Right hindlimb (tissue), 1 donor: ENCODE data around the gene PET100.

ENCODE experiments used
- DNase-seq: peaks from one replicate; pipeline ENCODE4 v3.0.0-alpha.2; 2018

PET100 gene

GRCh38 chr19:7654401-7654800, 24.8 kb downstream of the PET100 start:
- DNase-seq = no peak

- DNase-seq = no peak
These were observed 26.0 kb downstream of the PET100 start for GRCh38 chr19:7655581-7655980.

- no peak for DNase-seq
These were observed 27.6 kb downstream of the PET100 start for GRCh38 chr19:7657131-7657751.

GRCh38 chr19:7658219-7658686, 28.7 kb downstream of the PET100 start:
- no peak for DNase-seq

GRCh38 chr19:7661744-7662538, 32.3 kb downstream of the PET100 start:
- DNase-seq = no peak

GRCh38 chr19:7662657-7663056, 33.1 kb downstream of the PET100 start:
- no peak for DNase-seq

- DNase-seq = no peak
These were observed 34.1 kb downstream of the PET100 start for GRCh38 chr19:7663706-7664105.

- DNase-seq = peak; percentile 60
These were observed 35.5 kb downstream of the PET100 start for GRCh38 chr19:7665076-7665475.

- no peak for DNase-seq
These were observed 39.2 kb downstream of the PET100 start, which contains the start of gene RETN for GRCh38 chr19:7668842-7669241. TSS of gene RETN (plus strand) at chr19:7669049. CDS start at chr19:7669327, 278 bp downstream.

- DNase-seq = no peak
These were observed 40.0 kb downstream of the PET100 start for GRCh38 chr19:7669641-7670040.

GRCh38 chr19:7670150-7670783, 40.7 kb downstream of the PET100 start:
- DNase-seq = no peak

GRCh38 chr19:7670790-7671189, 41.2 kb downstream of the PET100 start:
- no peak for DNase-seq

GRCh38 chr19:7672522-7672921, 42.9 kb downstream of the PET100 start:
- no peak for DNase-seq

GRCh38 chr19:7674010-7675005, 44.7 kb downstream of the PET100 start:
- DNase-seq = peak; percentile 49

- no peak for DNase-seq
These were observed 46.8 kb downstream of the PET100 start for GRCh38 chr19:7676376-7676775.

- no peak for DNase-seq
These were observed 47.3 kb downstream of the PET100 start, which contains the start of gene MCEMP1 for GRCh38 chr19:7676854-7677253. TSS of gene MCEMP1 (plus strand) at chr19:7677090. CDS start at chr19:7677121, 31 bp downstream.

- DNase-seq = no peak
These were observed 48.2 kb downstream of the PET100 start for GRCh38 chr19:7677669-7678311.

GRCh38 chr19:7678971-7679751, 49.6 kb downstream of the PET100 start:
- DNase-seq = no peak

- DNase-seq = no peak
These were observed 50.4 kb downstream of the PET100 start for GRCh38 chr19:7679771-7680605.
